Hair follicle dermal papilla cell (primary cell): ENCODE results near the gene SLC7A14. TPM values are rescaled to one million over a fixed set of nuclear protein-coding genes. Genes with fewer than 3 reads are reported as not detected.

ENCODE experiments used
- total RNA-seq: library from RNA; depleted of rRNA; stranded (reverse); fragments of >200 nt; gene quantifications from 2 replicates; pipeline ENCODE4 v1.2.3, GENCODE V29; 2012

Gene SLC7A14
- total RNA-seq = 3.6 and 4.4 TPM in 2 replicates

GRCh38 chr3:170585937-170586310, at the start of gene SLC7A14:
Gene SLC7A14 (minus strand): TSS chr3:170586075. CDS start chr3:170526936, 59,139 bp downstream.

GRCh38 chr3:170418422-170419398, 167.2 kb downstream of the SLC7A14 start, which contains the start of gene CLDN11:
Gene CLDN11 (plus strand): TSS chr3:170418868. CDS start chr3:170419067, 199 bp downstream.

Other genes with a start within 250 kb of the SLC7A14 start
- 49.4 and 57.4 TPM in 2 replicates for gene SKIL, start 228.4 kb downstream of the SLC7A14 start, total RNA-seq
- gene CLDN11, start 167.2 kb downstream of the SLC7A14 start, total RNA-seq = 290 and 368 TPM in 2 replicates